Stimulated activated CD8-positive, alpha-beta memory T cell treated with anti-CD3 and anti-CD28 coated beads, Interleukin-15, amount 100 ng/mL, for 24 hours (primary cell): ENCODE measurements around the gene BAIAP3.
"Not testable (repeated sequence)": the region's sequence is repeated elsewhere in the genome, so short reads cannot be mapped to it uniquely, and the experiment has no call there.

ENCODE experiments used
- DNase-seq: peaks from one replicate; pipeline ENCODE4 v3.0.0-alpha.2; 2020; ENCODE audit warnings: low read depth

The BAIAP3 gene

GRCh38 chr16:1318268-1318545 is 15.2 kb upstream of the BAIAP3 start:
- DNase-seq = no peak

GRCh38 chr16:1319041-1319440 is 14.4 kb upstream of the BAIAP3 start:
- no peak for DNase-seq

- no peak for DNase-seq
Measured at GRCh38 chr16:1320097-1320496, 13.3 kb upstream of the BAIAP3 start.

GRCh38 chr16:1320658-1321240 is 12.7 kb upstream of the BAIAP3 start:
- DNase-seq = no peak

GRCh38 chr16:1322407-1322806 is 11.0 kb upstream of the BAIAP3 start:
- DNase-seq = no peak

- no peak for DNase-seq
Measured at GRCh38 chr16:1323296-1324239, 9.9 kb upstream of the BAIAP3 start.

- no peak for DNase-seq
Measured at GRCh38 chr16:1324286-1324826, 9.1 kb upstream of the BAIAP3 start.

GRCh38 chr16:1325261-1325660 is 8.2 kb upstream of the BAIAP3 start:
- DNase-seq = no peak

- no peak for DNase-seq
Measured at GRCh38 chr16:1325673-1326371, 7.6 kb upstream of the BAIAP3 start.

- no peak for DNase-seq
Measured at GRCh38 chr16:1326391-1326790, 7.1 kb upstream of the BAIAP3 start.

- DNase-seq = no peak
Measured at GRCh38 chr16:1326946-1327618, 6.4 kb upstream of the BAIAP3 start.

- DNase-seq = no peak
Measured at GRCh38 chr16:1327619-1327947, 5.9 kb upstream of the BAIAP3 start.

GRCh38 chr16:1328136-1328535 is 5.3 kb upstream of the BAIAP3 start:
- DNase-seq = not testable (repeated sequence)

GRCh38 chr16:1328961-1329360 is 4.5 kb upstream of the BAIAP3 start:
- not testable (repeated sequence) for DNase-seq

- no peak for DNase-seq
Measured at GRCh38 chr16:1330260-1330914, 3.1 kb upstream of the BAIAP3 start.

- no peak for DNase-seq
Measured at GRCh38 chr16:1330931-1331711, 2.3 kb upstream of the BAIAP3 start.

- DNase-seq = no peak
Measured at GRCh38 chr16:1331712-1332617, 1.5 kb upstream of the BAIAP3 start.

GRCh38 chr16:1332618-1333148 is 762 bp upstream of the BAIAP3 start:
- DNase-seq = no peak

GRCh38 chr16:1333854-1334700 is 632 bp downstream of the BAIAP3 start:
- DNase-seq = no peak
